ENCODE measurements around the gene GPR15LG. TPM values are rescaled to one million over a fixed set of nuclear protein-coding genes. Genes with fewer than 3 reads are reported as not detected.

GPR15LG gene
- total RNA-seq, 1 experiment from 2014 or later: not detected

GRCh38 chr10:84208023-84208422 is 34.4 kb downstream of the GPR15LG start:
- no TSS peak for BruUV-seq (replicated peaks)
- ChIA-PET CTCF (interaction anchor here (0.6 to 1.0 kb wide), 2 partner anchors 9 to 18 kb away, joined by 3 read pairs; no protein-coding TSS in a partner anchor), POLR2A (no interaction called here)
- H3K4me3 Mint-ChIP-seq (ENCODE audit: unreplicated experiment): no peak overlapping the region
- H3K9me3 ChIP-seq: no peaks in the 10 kb centered on the region
- no peaks in the 10 kb centered on the region for H3K36me3 ChIP-seq (ENCODE audit: control insufficient read depth, insufficient read depth, low read length)
- H3K9me3 Mint-ChIP-seq (ENCODE audit: unreplicated experiment): no peaks in the 10 kb centered on the region
- intact Hi-C loops (cut with micrococcal nuclease; ENCODE audit: unreplicated experiment): no loop called here
- H3K27me3 Mint-ChIP-seq (ENCODE audit: insufficient read depth, unreplicated experiment): peaks cover 32% of the 10 kb centered on the region
- no peak for TF ChIP-seq CTCF (IDR thresholded peaks at IDR 0.05; ENCODE audit: insufficient read depth in 1 of 2, low read depth in 1 of 2, low read length in 1 of 2, severe bottlenecking in 1 of 2, unreplicated experiment in 1 of 2)
- no peak for DNase-seq
- H3K4me1 Mint-ChIP-seq (ENCODE audit: low read depth, unreplicated experiment): no peaks in the 10 kb centered on the region
- H3K27me3 ChIP-seq (replicated peaks; ENCODE audit: control insufficient read depth, insufficient read depth, low read length): 0 out of 2 replicates have a peak, but pooled peaks cover 1% of the 10 kb centered on the region
- no peaks in the 10 kb centered on the region for H3K36me3 Mint-ChIP-seq (ENCODE audit: insufficient read depth, unreplicated experiment)
- H3K4me3 ChIP-seq (ENCODE audit: low read depth, low read length): no peak overlapping the region
- no peaks in the 10 kb centered on the region for H3K4me1 ChIP-seq
- H3K27ac Mint-ChIP-seq (ENCODE audit: unreplicated experiment): no peak overlapping the region

- Mint-ChIP-seq H3K4me3 (ENCODE audit: unreplicated experiment) (no peak overlapping the region), H3K4me1 (ENCODE audit: low read depth, unreplicated experiment) (no peaks in the 10 kb centered on the region), H3K27me3 (ENCODE audit: insufficient read depth, unreplicated experiment) (peaks cover 22% of the 10 kb centered on the region), H3K9me3 (ENCODE audit: unreplicated experiment) (no peaks in the 10 kb centered on the region), H3K27ac (ENCODE audit: unreplicated experiment) (no peak overlapping the region), H3K36me3 (ENCODE audit: insufficient read depth, unreplicated experiment) (no peaks in the 10 kb centered on the region)
- H3K4me3 ChIP-seq (ENCODE audit: low read depth, low read length): no peak overlapping the region
- ChIA-PET CTCF (no interaction called here), POLR2A (no interaction called here)
- H3K9me3 ChIP-seq: no peaks in the 10 kb centered on the region
- no peak for TF ChIP-seq CTCF (IDR thresholded peaks at IDR 0.05; ENCODE audit: insufficient read depth in 1 of 2, low read depth in 1 of 2, low read length in 1 of 2, severe bottlenecking in 1 of 2, unreplicated experiment in 1 of 2)
- intact Hi-C loops (cut with micrococcal nuclease; ENCODE audit: unreplicated experiment): no loop called here
- peaks cover 2% of the 10 kb centered on the region; the same call in 1 of the 2 replicates for H3K27me3 ChIP-seq (replicated peaks; ENCODE audit: control insufficient read depth, insufficient read depth, low read length)
- no TSS peak for BruUV-seq (replicated peaks)
- no peaks in the 10 kb centered on the region for H3K36me3 ChIP-seq (ENCODE audit: control insufficient read depth, insufficient read depth, low read length)
- no peaks in the 10 kb centered on the region for H3K4me1 ChIP-seq
- DNase-seq: no peak
Observed at GRCh38 chr10:84211566-84211965, 38.0 kb downstream of the GPR15LG start.

DNA sequence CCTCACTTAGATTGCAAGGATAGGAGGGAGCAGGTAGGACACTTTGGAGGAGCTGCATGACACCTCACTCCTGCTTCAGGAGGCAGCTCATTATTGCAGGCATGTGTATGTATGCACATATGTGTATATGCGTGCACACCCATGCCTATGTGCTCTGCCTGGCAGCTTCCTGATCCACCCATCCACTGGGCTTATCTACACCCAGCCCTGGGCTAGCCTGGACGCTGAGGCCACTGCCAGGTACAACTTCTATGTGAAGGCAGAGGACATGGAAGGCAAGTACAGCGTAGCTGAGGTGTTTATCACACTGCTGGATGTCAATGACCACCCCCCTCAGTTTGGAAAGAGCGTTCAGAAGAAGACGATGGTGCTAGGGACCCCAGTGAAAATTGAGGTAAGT is 38.4 kb downstream of the GPR15LG start:
- POLR2A ChIA-PET: no interaction called here
- peaks cover 18% of the 10 kb centered on the region for H3K27me3 Mint-ChIP-seq (ENCODE audit: insufficient read depth, unreplicated experiment)
- H3K4me3 Mint-ChIP-seq (ENCODE audit: unreplicated experiment): no peak overlapping the region
- no peaks in the 10 kb centered on the region for H3K4me1 Mint-ChIP-seq (ENCODE audit: low read depth, unreplicated experiment)
- CTCF ChIA-PET: no interaction called here
- peaks cover 2% of the 10 kb centered on the region; the same call in 1 of the 2 replicates for H3K27me3 ChIP-seq (replicated peaks; ENCODE audit: control insufficient read depth, insufficient read depth, low read length)
- no peaks in the 10 kb centered on the region for H3K36me3 Mint-ChIP-seq (ENCODE audit: insufficient read depth, unreplicated experiment)
- intact Hi-C loops (cut with micrococcal nuclease; ENCODE audit: unreplicated experiment): no loop called here
- no peak overlapping the region for H3K27ac Mint-ChIP-seq (ENCODE audit: unreplicated experiment)
- no peak overlapping the region for H3K4me3 ChIP-seq (ENCODE audit: low read depth, low read length)
- no peaks in the 10 kb centered on the region for H3K4me1 ChIP-seq
- no peak for DNase-seq
- H3K9me3 Mint-ChIP-seq (ENCODE audit: unreplicated experiment): no peaks in the 10 kb centered on the region
- H3K9me3 ChIP-seq: no peaks in the 10 kb centered on the region
- no TSS peak for BruUV-seq (replicated peaks)
- TF ChIP-seq CTCF (IDR thresholded peaks at IDR 0.05; ENCODE audit: insufficient read depth in 1 of 2, low read depth in 1 of 2, low read length in 1 of 2, severe bottlenecking in 1 of 2, unreplicated experiment in 1 of 2): no peak
- H3K36me3 ChIP-seq (ENCODE audit: control insufficient read depth, insufficient read depth, low read length): no peaks in the 10 kb centered on the region
